ENCODE measurements around the gene RAPSN. TPM values are rescaled to one million over a fixed set of nuclear protein-coding genes. Genes with fewer than 3 reads are reported as not detected.
A peak's percentile ranks its signal among the peaks of the same experiment; 100 is the strongest.

The RAPSN gene
- polyA plus RNA-seq, 3 donors = 1.2 TPM; not detected in 2

- Mint-ChIP-seq H3K27ac (peak overlapping the region in 3 of 7 donors; percentile 58 to 74 (median 63)), H3K36me3 (peaks cover 55 to 70% of the 10 kb centered on the region in 2 donors)
Observed at GRCh38 chr11:47488674-47489394, 39.9 kb upstream of the RAPSN start.

DNA sequence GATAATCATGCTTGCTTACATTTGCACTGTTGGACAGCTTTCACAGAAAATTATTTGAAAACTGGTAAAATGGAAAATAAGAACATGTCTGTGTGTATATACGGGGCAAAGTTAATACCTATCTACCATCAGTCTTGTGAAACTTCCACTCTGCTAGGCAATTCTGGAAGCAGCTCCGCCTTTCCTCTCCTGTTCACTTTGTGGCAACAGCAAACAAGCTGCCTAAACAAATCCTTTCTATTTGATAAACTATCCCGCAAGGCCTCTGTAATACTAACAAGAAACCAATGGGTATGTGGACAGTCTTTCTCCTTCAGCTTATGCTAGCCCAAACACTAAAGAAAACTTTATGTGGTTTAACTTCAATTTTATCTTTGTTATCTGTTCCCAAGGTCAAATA, 39.2 kb upstream of the RAPSN start:
- Mint-ChIP-seq H3K4me3 (no peak overlapping the region), H3K4me1 (peaks cover 14% of the 10 kb centered on the region), H3K27ac (no peak overlapping the region), H3K9me3 (no peaks in the 10 kb centered on the region), H3K36me3 (peaks cover 59 to 74% of the 10 kb centered on the region in 2 donors), H3K27me3 (ENCODE audit: low read depth in 3 of 3) (no peaks in the 10 kb centered on the region)
- no peak overlapping the region for H3K4me2 ChIP-seq (replicated peaks; ENCODE audit: extremely low read depth, low read length, poor library complexity, severe bottlenecking)
- no peaks in the 10 kb centered on the region for H3K27me3 ChIP-seq (ENCODE audit: control insufficient read depth in 2 of 2, insufficient read depth in 2 of 2, low read length in 2 of 2)
- H3K9me3 ChIP-seq (replicated peaks in 1 of 2; ENCODE audit: control insufficient read depth in 1 of 2, insufficient read depth in 1 of 2, low read length in 2 of 2) = no peaks in the 10 kb centered on the region
- peak overlapping the region in 1 of 2 donors; percentile 53 for H3K27ac ChIP-seq (ENCODE audit: low read depth in 1 of 2, low read length in 2 of 2)
- no peak for DNase-seq
- H3K9ac ChIP-seq (ENCODE audit: insufficient read depth, low read length, poor library complexity, severe bottlenecking) = no peak overlapping the region
- H3K4me3 ChIP-seq (replicated peaks in 1 of 3; ENCODE audit: low read depth in 2 of 3, low read length in 3 of 3) = no peak overlapping the region
- no peak overlapping the region for H2AFZ ChIP-seq (ENCODE audit: insufficient read depth, low read depth, low read length, poor library complexity, severe bottlenecking)
- H3K79me2 ChIP-seq (ENCODE audit: insufficient read depth, low read length) = peaks cover 65% of the 10 kb centered on the region
- intact Hi-C loops (cut with micrococcal nuclease) = loop anchor here in 1 of 2 donors (5.0 kb wide), 1 partner anchor 79 kb away; the partner anchor contains the start of gene PTPMT1
- H3K36me3 ChIP-seq (replicated peaks in 1 of 2; ENCODE audit: control insufficient read depth in 1 of 2, insufficient read depth in 2 of 2, low read length in 2 of 2) = peaks cover 56 to 84% of the 10 kb centered on the region in 2 donors
- no peak for TF ChIP-seq CTCF (IDR thresholded peaks at IDR 0.05)
- WGBS (ENCODE audit: insufficient coverage) = 80% methylated on average over 1 of the region's 3 CpGs
- peaks cover 16 to 18% of the 10 kb centered on the region in 2 donors for H3K4me1 ChIP-seq (ENCODE audit: control insufficient read depth in 1 of 2, insufficient read depth in 2 of 2, low read length in 2 of 2)
- peaks cover 79% of the 10 kb centered on the region for H4K20me1 ChIP-seq (ENCODE audit: insufficient read depth, low read length)

More at GRCh38 chr11:47488674-47489394, 39.9 kb upstream of the RAPSN start:
- Mint-ChIP-seq H3K4me3 (no peak overlapping the region), H3K4me1 (peaks cover 7% of the 10 kb centered on the region), H3K9me3 (no peaks in the 10 kb centered on the region), H3K27me3 (ENCODE audit: low read depth in 3 of 3) (no peaks in the 10 kb centered on the region)
- DNase-seq = no peak
- no peak for TF ChIP-seq CTCF (IDR thresholded peaks at IDR 0.05)
- H2AFZ ChIP-seq (ENCODE audit: insufficient read depth, low read depth, low read length, poor library complexity, severe bottlenecking) = no peak overlapping the region
- H3K4me3 ChIP-seq (replicated peaks in 1 of 3; ENCODE audit: low read depth in 2 of 3, low read length in 3 of 3) = no peak overlapping the region
- no peaks in the 10 kb centered on the region for H3K9me3 ChIP-seq (replicated peaks in 1 of 2; ENCODE audit: control insufficient read depth in 1 of 2, insufficient read depth in 1 of 2, low read length in 2 of 2)
- intact Hi-C loops (cut with micrococcal nuclease) = loop anchor here in 1 of 2 donors (5.0 kb wide), 1 partner anchor 78 kb away; the partner anchor contains the start of gene PTPMT1
- no peak overlapping the region for H3K4me2 ChIP-seq (replicated peaks; ENCODE audit: extremely low read depth, low read length, poor library complexity, severe bottlenecking)
- peak overlapping the region in 1 of 2 donors; percentile 53 for H3K27ac ChIP-seq (ENCODE audit: low read depth in 1 of 2, low read length in 2 of 2)
- peaks cover 81% of the 10 kb centered on the region for H4K20me1 ChIP-seq (ENCODE audit: insufficient read depth, low read length)
- no peak overlapping the region for H3K9ac ChIP-seq (ENCODE audit: insufficient read depth, low read length, poor library complexity, severe bottlenecking)
- H3K79me2 ChIP-seq (ENCODE audit: insufficient read depth, low read length) = peaks cover 72% of the 10 kb centered on the region
- H3K4me1 ChIP-seq (ENCODE audit: control insufficient read depth in 1 of 2, insufficient read depth in 2 of 2, low read length in 2 of 2) = peaks cover 11% of the 10 kb centered on the region in 2 donors
- no peaks in the 10 kb centered on the region for H3K27me3 ChIP-seq (ENCODE audit: control insufficient read depth in 2 of 2, insufficient read depth in 2 of 2, low read length in 2 of 2)
- H3K36me3 ChIP-seq (replicated peaks in 1 of 2; ENCODE audit: control insufficient read depth in 1 of 2, insufficient read depth in 2 of 2, low read length in 2 of 2) = peaks cover 49 to 84% of the 10 kb centered on the region in 2 donors
- 88% methylated on average over 3 of the region's 6 CpGs for WGBS (ENCODE audit: insufficient coverage)
